Measurements from ENCODE around the gene KLHL29. TPM values are rescaled to one million over a fixed set of nuclear protein-coding genes. Genes with fewer than 3 reads are reported as not detected.

The KLHL29 gene
- total and polyA plus RNA-seq, 9 donors: 3.0 to 6.6 (median 3.9) TPM

DNA sequence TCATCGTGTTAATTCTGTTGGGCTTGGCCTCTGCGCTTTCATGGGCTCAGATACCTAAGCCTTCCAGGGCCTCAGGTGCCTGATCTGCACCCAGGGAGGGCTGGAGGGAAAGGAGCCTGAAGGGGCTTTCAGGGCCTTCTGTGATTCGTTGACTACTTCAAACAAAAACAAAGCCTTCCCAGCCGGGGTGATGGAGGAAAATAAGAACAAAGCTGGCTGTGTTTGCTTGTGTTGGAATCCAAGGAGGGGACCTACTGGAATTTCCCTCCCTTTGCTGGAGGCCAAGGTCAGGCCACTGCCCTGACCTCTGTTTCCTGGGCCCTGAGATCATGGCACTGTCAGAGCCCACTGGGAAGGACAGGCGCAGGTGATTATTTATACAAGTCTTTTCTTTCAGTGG is 135.3 kb downstream of the KLHL29 start:
- intact Hi-C loops (cut with DNase I): no loop called here
- Histone ChIP-seq H3K27me3 (no peaks in the 10 kb centered on the region), H3K36me3 (no peaks in the 10 kb centered on the region), H3K4me1 (ENCODE audit: insufficient read depth) (peaks cover 20% of the 10 kb centered on the region), H3K4me3 (no peak overlapping the region), H3K27ac (peak overlapping the region in 1 of 2 donors; percentile 23), H3K9me3 (no peaks in the 10 kb centered on the region)
- no peak for DNase-seq
- TF ChIP-seq, protein P1, sequence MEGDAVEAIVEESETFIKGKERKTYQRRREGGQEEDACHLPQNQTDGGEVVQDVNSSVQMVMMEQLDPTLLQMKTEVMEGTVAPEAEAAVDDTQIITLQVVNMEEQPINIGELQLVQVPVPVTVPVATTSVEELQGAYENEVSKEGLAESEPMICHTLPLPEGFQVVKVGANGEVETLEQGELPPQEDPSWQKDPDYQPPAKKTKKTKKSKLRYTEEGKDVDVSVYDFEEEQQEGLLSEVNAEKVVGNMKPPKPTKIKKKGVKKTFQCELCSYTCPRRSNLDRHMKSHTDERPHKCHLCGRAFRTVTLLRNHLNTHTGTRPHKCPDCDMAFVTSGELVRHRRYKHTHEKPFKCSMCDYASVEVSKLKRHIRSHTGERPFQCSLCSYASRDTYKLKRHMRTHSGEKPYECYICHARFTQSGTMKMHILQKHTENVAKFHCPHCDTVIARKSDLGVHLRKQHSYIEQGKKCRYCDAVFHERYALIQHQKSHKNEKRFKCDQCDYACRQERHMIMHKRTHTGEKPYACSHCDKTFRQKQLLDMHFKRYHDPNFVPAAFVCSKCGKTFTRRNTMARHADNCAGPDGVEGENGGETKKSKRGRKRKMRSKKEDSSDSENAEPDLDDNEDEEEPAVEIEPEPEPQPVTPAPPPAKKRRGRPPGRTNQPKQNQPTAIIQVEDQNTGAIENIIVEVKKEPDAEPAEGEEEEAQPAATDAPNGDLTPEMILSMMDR (IDR thresholded peaks at IDR 0.05): no peak
- TF ChIP-seq POLR2A (IDR thresholded peaks at IDR 0.05): no peak
- TF ChIP-seq EP300 (IDR thresholded peaks at IDR 0.05): no peak
- WGBS, 3 donors: 45 to 65% (median 53%) methylated on average over 5 of the region's 5 CpGs

DNA sequence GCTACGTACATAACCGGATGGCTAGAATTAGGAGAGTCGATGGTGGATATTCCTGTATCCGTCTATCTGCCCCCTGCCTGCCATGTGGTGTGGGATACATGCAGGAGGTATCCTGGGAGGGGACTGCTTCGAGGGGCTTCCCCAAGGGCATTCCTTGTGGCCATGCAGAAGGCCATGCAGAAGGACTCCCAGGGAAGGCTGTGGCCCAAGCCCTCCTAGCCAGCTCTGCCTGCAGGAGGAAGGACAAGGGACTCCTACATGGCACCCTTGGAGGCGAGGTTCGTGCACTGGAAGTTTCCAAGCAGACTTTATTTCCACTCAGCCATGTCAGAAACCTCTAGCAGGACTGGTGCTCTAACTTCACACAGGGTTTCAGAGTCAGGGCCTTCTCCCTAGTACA is 136.1 kb downstream of the KLHL29 start:
- Histone ChIP-seq H3K27me3 (no peaks in the 10 kb centered on the region), H3K27ac (no peak overlapping the region), H3K36me3 (no peaks in the 10 kb centered on the region), H3K4me3 (no peak overlapping the region), H3K9me3 (no peaks in the 10 kb centered on the region), H3K4me1 (ENCODE audit: insufficient read depth) (peaks cover 23% of the 10 kb centered on the region)
- 93 to 96% (median 95%) methylated on average over 7 of the region's 7 CpGs for WGBS, 3 donors
- TF ChIP-seq EP300 (IDR thresholded peaks at IDR 0.05): no peak
- TF ChIP-seq POLR2A (IDR thresholded peaks at IDR 0.05): no peak
- TF ChIP-seq, protein P1 (IDR thresholded peaks at IDR 0.05): no peak
- intact Hi-C loops (cut with DNase I): no loop called here
- DNase-seq: no peak

DNA sequence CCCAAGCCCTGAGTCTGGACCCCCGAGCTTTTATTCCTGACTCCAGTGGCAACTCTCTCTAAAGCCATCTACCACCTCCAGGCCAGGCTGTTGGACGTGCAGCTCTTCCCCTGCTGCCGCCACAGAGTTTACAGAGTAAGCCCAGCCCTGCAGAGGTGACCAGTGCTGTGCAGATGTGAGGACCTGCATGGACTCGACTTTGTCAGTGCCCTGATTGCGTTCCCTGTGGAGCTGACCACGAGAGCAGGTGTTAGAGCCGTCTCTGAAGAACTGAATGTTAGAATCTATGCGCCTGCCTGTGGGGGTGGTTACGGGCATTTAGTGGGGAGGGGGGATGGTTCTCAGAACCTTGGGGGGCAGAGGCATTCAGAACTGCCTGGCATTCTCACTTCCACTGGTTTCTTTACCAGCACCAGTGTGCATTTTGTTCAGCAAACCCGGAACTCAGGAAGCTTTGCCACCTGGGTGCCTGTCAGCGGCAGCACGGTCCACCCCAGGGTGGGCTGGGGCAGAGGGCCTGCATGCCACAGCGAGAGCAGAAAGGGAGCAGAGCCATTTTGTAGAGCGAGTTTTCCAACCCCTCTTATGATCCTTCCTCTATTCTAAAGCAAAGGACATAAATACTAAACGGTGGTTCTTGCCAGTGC is 137.9 kb downstream of the KLHL29 start:
- Histone ChIP-seq H3K36me3 (no peaks in the 10 kb centered on the region), H3K4me3 (no peak overlapping the region), H3K27me3 (no peaks in the 10 kb centered on the region), H3K4me1 (ENCODE audit: insufficient read depth) (peaks cover 23% of the 10 kb centered on the region), H3K27ac (peak overlapping the region in 1 of 2 donors; percentile 87), H3K9me3 (no peaks in the 10 kb centered on the region)
- no peak for DNase-seq
- TF ChIP-seq POLR2A (IDR thresholded peaks at IDR 0.05): no peak
- TF ChIP-seq, protein P1 (IDR thresholded peaks at IDR 0.05): no peak
- TF ChIP-seq EP300 (IDR thresholded peaks at IDR 0.05): no peak
- intact Hi-C loops (cut with DNase I): no loop called here
- 58 to 61% (median 61%) methylated on average over 14 to 15 of the region's 15 CpGs for whole genome bisulfite sequencing, 3 donors

DNA sequence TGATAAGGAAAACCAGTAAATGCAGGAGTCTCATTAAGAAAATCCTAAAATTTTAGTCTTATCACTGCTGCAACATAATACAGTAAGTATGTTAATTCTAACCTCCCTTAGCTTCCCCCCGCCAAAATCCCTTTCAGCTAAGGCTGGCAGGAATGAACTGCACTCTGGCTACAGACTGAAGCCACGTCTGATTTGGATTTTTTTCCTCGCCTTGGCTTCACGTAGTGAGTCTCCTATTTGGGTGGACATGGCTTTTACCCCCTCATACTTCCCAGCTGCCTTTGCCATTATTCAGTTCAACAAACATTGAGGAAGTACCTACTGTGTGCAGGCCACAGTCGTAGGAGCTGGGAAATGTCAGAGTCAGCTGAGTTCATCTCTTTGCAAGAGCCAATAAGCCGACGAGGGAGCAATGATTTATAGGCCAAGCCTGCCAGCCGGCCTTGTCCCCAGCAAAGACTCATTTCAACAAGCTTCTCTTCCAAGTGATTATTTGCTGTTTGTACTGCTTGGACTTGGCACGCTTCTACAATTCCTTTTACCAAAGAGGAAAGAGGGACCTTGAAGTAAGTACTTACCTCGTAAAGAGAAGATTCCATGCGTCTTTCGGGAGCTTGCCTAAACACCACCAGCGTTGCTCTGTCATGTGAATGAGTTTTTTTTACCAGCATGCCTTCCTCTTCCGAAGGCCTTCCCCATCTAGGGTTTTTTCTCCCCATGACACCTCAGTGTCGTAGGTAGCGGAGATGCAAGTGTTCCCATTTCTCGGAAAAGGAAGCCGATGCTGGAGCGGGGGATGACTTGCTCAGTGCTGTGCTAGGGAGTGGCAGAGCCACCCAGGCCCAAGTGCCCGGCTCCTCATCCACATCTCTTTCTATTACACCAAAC is 138.6 kb downstream of the KLHL29 start:
- intact Hi-C loops (cut with DNase I): no loop called here
- 29 to 31% (median 30%) methylated on average over 20 of the region's 20 CpGs for WGBS, 3 donors
- Histone ChIP-seq H3K27ac (peak overlapping the region; percentile 2 to 87), H3K4me3 (no peak overlapping the region), H3K4me1 (ENCODE audit: insufficient read depth) (peaks cover 23% of the 10 kb centered on the region), H3K9me3 (no peaks in the 10 kb centered on the region), H3K36me3 (no peaks in the 10 kb centered on the region), H3K27me3 (no peaks in the 10 kb centered on the region)
- DNase-seq: peak; percentile 71 to 84 (median 77)
- TF ChIP-seq POLR2A (IDR thresholded peaks at IDR 0.05) (no peak), EP300 (IDR thresholded peaks at IDR 0.05) (no peak)
- TF ChIP-seq, protein P1 (IDR thresholded peaks at IDR 0.05): no peak

Data from ovary (tissue), 9 donors.